IMR-90 (cell line): ENCODE results near the gene TNPO1. TPM values are rescaled to one million over a fixed set of nuclear protein-coding genes. Genes with fewer than 3 reads are reported as not detected.

Source experiments
- ATAC-seq: fragments of 200-7000 bp; cut with Tn5 transposase; 2 replicates; pipeline ENCODE4 v1.9.1; 2020; ENCODE audit warnings: low read depth, mild to moderate bottlenecking, moderate library complexity
- BruUV-seq: library from RNA; stranded (reverse); fragments of 400-500 nt; replicated peaks from 2 replicates; lab custom pipeline; 2021; lab: Mats Ljungman, UMichigan
- CTCF ChIA-PET: fragments of 300-600 bp; formaldehyde crosslinking; extraction: SDS; loops from one replicate; lab custom pipeline; 2021; ENCODE audit warnings: antibody characterized with exemption; lab: Yijun Ruan, JAX
- POLR2A ChIA-PET: fragments of 300-600 bp; sonication (Branson Sonifier 250); formaldehyde crosslinking; loops from one replicate; lab custom pipeline; 2022; ENCODE audit warnings: antibody characterized with exemption; ENCODE audit not compliant: unreplicated experiment; lab: Charles Lee
- DNase-seq: peaks from one replicate; pipeline ENCODE4 v3.0.0; 2013
- H2AFZ ChIP-seq: replicated peaks from 2 replicates; pipeline ENCODE3; 2013; ENCODE audit warnings: low read length, mild to moderate bottlenecking; ENCODE audit not compliant: poor library complexity
- H2AK5ac ChIP-seq: 2 replicates; pipeline ENCODE4 v1.6.1; 2013; ENCODE audit warnings: low read depth, low read length, inconsistent platforms
- H2AK9ac ChIP-seq: replicated peaks from 2 replicates; pipeline ENCODE3; 2013; ENCODE audit warnings: mild to moderate bottlenecking, low read depth, low read length, moderate library complexity; ENCODE audit not compliant: poor library complexity
- H2BK120ac ChIP-seq: 2 replicates; pipeline ENCODE4 v1.6.1; 2013; ENCODE audit warnings: low read depth, low read length, inconsistent platforms
- H2BK15ac ChIP-seq: 3 replicates; pipeline ENCODE4 v1.6.1; 2013; ENCODE audit warnings: low read depth, low read length, inconsistent platforms
- H2BK20ac ChIP-seq: 2 replicates; pipeline ENCODE4 v1.6.1; 2013; ENCODE audit warnings: low read depth, mild to moderate bottlenecking, inconsistent platforms, low read length, moderate library complexity
- H2BK5ac ChIP-seq: 2 replicates; pipeline ENCODE4 v1.6.1; 2013; ENCODE audit warnings: mild to moderate bottlenecking, low read depth, low read length, inconsistent platforms; ENCODE audit not compliant: poor library complexity, severe bottlenecking
- H3K14ac ChIP-seq: replicated peaks from 2 replicates; pipeline ENCODE4 v1.6.1; 2013; ENCODE audit warnings: low read depth, low read length, inconsistent platforms
- H3K18ac ChIP-seq: 2 replicates; pipeline ENCODE4 v1.6.1; 2013; ENCODE audit warnings: low read depth, low read length, control low read depth
- H3K23ac ChIP-seq: 2 replicates; pipeline ENCODE4 v1.6.1; 2013; ENCODE audit warnings: low read depth, low read length, inconsistent platforms
- H3K27ac ChIP-seq: 2 replicates; pipeline ENCODE4 v1.5.1; 2013; ENCODE audit warnings: mild to moderate bottlenecking, control low read depth, low read length; ENCODE audit not compliant: insufficient read depth
- H3K27me3 ChIP-seq: 2 replicates; pipeline ENCODE4 v1.6.1; 2013; ENCODE audit warnings: low read length; ENCODE audit not compliant: control insufficient read depth, insufficient read depth
- H3K36me3 ChIP-seq: 2 replicates; pipeline ENCODE4 v1.6.1; 2013; ENCODE audit warnings: low read length, mixed read lengths; ENCODE audit not compliant: control insufficient read depth, insufficient read depth
- H3K4ac ChIP-seq: 2 replicates; pipeline ENCODE4 v1.6.1; 2013; ENCODE audit warnings: low read depth, low read length, inconsistent platforms
- H3K4me1 ChIP-seq: 2 replicates; pipeline ENCODE4 v1.6.1; 2013; ENCODE audit warnings: low read length, mixed read lengths; ENCODE audit not compliant: control insufficient read depth, insufficient read depth
- H3K4me2 ChIP-seq: 2 replicates; pipeline ENCODE4 v1.6.1; 2013; ENCODE audit warnings: low read depth, mild to moderate bottlenecking, control low read depth, low read length, moderate library complexity
- H3K4me3 ChIP-seq: 2 replicates; pipeline ENCODE4 v1.5.1; 2013; ENCODE audit warnings: low read depth, mild to moderate bottlenecking, control low read depth, low read length, moderate library complexity; ENCODE audit not compliant: insufficient read depth
- H3K56ac ChIP-seq: 2 replicates; pipeline ENCODE4 v1.6.1; 2013; ENCODE audit warnings: low read length, inconsistent platforms; ENCODE audit not compliant: insufficient read depth; ENCODE audit errors: extremely low read depth
- H3K79me1 ChIP-seq, 2 experiments: 2 replicates each; pipeline ENCODE4 v1.6.1; 2013; ENCODE audit warnings: low read length in 2 of 2, inconsistent platforms in 1 of 2, low read depth in 1 of 2
- H3K9ac ChIP-seq: 2 replicates; pipeline ENCODE4 v1.6.1; 2013; ENCODE audit warnings: low read depth, low read length, control low read depth
- H3K9me1 ChIP-seq: 2 replicates; pipeline ENCODE4 v1.6.1; 2013; ENCODE audit warnings: low read length, inconsistent platforms; ENCODE audit not compliant: insufficient read depth
- H3K9me3 ChIP-seq: 2 replicates; pipeline ENCODE4 v1.6.1; 2013; ENCODE audit warnings: low read length; ENCODE audit not compliant: control insufficient read depth, insufficient read depth
- H4K20me1 ChIP-seq: 2 replicates; pipeline ENCODE4 v1.6.1; 2013; ENCODE audit warnings: low read length, inconsistent platforms; ENCODE audit not compliant: insufficient read depth
- H4K5ac ChIP-seq: 2 replicates; pipeline ENCODE4 v1.6.1; 2013; ENCODE audit warnings: mild to moderate bottlenecking, low read depth, low read length, control low read depth
- H4K8ac ChIP-seq, 2 experiments: 2 replicates each; pipeline ENCODE4 v1.6.1; 2013; ENCODE audit warnings: low read depth in 2 of 2, low read length in 2 of 2, control low read depth in 1 of 2, inconsistent platforms in 1 of 2
- H4K91ac ChIP-seq: 2 replicates; pipeline ENCODE4 v1.6.1; 2013; ENCODE audit warnings: low read depth, low read length, inconsistent platforms; ENCODE audit not compliant: insufficient read depth
- CEBPB ChIP-seq: IDR thresholded peaks from 2 replicates; pipeline ENCODE4 v1.6.1; 2012; ENCODE audit warnings: low read depth, low read length, improper control_type of control experiment
- CHD1 ChIP-seq: IDR thresholded peaks from 2 replicates; pipeline ENCODE4 v1.6.1; 2012; ENCODE audit warnings: low read depth, low read length, improper control_type of control experiment
- MAFK ChIP-seq: IDR thresholded peaks from 2 replicates; pipeline ENCODE4 v1.6.1; 2012; ENCODE audit warnings: low read depth, low read length, improper control_type of control experiment
- MXI1 ChIP-seq: IDR thresholded peaks from 2 replicates; pipeline ENCODE4 v1.6.1; 2012; ENCODE audit warnings: low read depth, mild to moderate bottlenecking, low read length, moderate library complexity, borderline replicate concordance
- NFE2L2 ChIP-seq: fragments of 150-350 bp; IDR thresholded peaks from 2 replicates; pipeline ENCODE4 v1.6.1; 2016; ENCODE audit warnings: low read depth, mild to moderate bottlenecking, low read length
- POLR2A ChIP-seq: IDR thresholded peaks from 2 replicates; pipeline ENCODE4 v1.6.1; 2012; ENCODE audit warnings: mild to moderate bottlenecking, low read depth, low read length
- RCOR1 ChIP-seq: IDR thresholded peaks from 2 replicates; pipeline ENCODE4 v1.6.1; 2012; ENCODE audit warnings: mild to moderate bottlenecking, low read length, improper control_type of control experiment; ENCODE audit not compliant: insufficient replicate concordance
- RFX5 ChIP-seq: IDR thresholded peaks from 2 replicates; pipeline ENCODE4 v1.8.0; 2012; ENCODE audit warnings: low read depth, mild to moderate bottlenecking, low read length, moderate library complexity
- WGBS, 2 experiments: methylation state at CpG; one replicate each; pipeline versions ENCODE4 v1.1.5 to v1.1.7; 2013; ENCODE audit warnings: missing lambda C conversion rate in 2 of 2; ENCODE audit not compliant: insufficient read length in 1 of 2; ENCODE audit errors: extremely low coverage in 2 of 2; 5-methylcytosine and 5-hydroxymethylcytosine counted together
- dilution Hi-C: fragments of 300-500 bp; cut with HindIII; formaldehyde crosslinking; loops from one replicate; pipeline ENCODE4 v1.14.3; 2018; ENCODE audit warnings: low sequenced_read_pairs; ENCODE audit not compliant: unreplicated experiment
- in situ Hi-C: fragments of 300-500 bp; cut with MboI; formaldehyde crosslinking; loops from 3 replicates; pipeline ENCODE4 v1.14.3; 2019; ENCODE audit warnings: low sequenced_read_pairs, inconsistent platforms, mixed read lengths
- intact Hi-C: fragments of 100-400 bp; cut with micrococcal nuclease; formaldehyde crosslinking; loops from 2 replicates; pipeline ENCODE4 v1.10.0; 2022
- polyA plus RNA-seq, 3 experiments: library from polyadenylated mRNA; depleted of rRNA; stranded (reverse); fragments of >200 nt; gene quantifications; 2 replicates each; pipeline ENCODE4 v1.2.3, GENCODE V29; 2012; ENCODE audit warnings: low replicate concordance in 1 of 3
- total RNA-seq: library from RNA; depleted of rRNA; stranded (reverse); fragments of >200 nt; gene quantifications from 2 replicates; pipeline ENCODE4 v1.2.3, GENCODE V29; 2012
- TF ChIP-seq, protein P1 (sequence below): fragments of 150-350 bp; IDR thresholded peaks from 2 replicates; pipeline ENCODE4 v1.6.1; 2017; ENCODE audit warnings: mild to moderate bottlenecking, antibody characterized with exemption, low read length, low read depth
- TF ChIP-seq, protein P2 (sequence below): conservative IDR thresholded peaks from 2 replicates; pipeline ENCODE4 v1.5.1; 2012; ENCODE audit warnings: mild to moderate bottlenecking, low read depth, low read length, improper control_type of control experiment
- TF ChIP-seq, protein P3 (sequence below): fragments of 150-350 bp; IDR thresholded peaks from 2 replicates; pipeline ENCODE4 v1.6.1; 2016; ENCODE audit warnings: low read depth, mild to moderate bottlenecking, low read length, moderate library complexity, borderline replicate concordance

TNPO1 gene
- total and polyA plus RNA-seq, 2 of the 4 experiments (the other 2 are of a cell fraction), result 45.5 to 400 TPM

DNA sequence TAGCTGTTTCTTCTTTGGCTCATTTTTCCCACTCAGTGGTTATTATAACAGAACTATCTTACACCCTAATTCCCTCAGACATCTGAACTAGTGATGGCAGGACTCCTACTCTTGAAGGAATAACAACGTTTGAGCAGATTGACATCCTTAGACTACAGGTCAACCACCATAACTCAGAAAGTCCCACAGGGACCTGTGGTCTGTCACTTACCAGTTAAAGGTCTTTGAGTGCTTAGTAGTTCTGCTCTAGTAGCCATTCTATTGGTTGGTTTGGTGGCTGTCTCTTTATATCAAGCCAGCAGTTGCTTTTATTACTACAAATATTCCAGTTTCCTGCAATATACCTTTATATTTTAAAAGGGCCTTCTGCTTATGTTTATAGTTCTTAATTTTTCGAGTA lies 72.1 kb downstream of the TNPO1 start:
- Histone ChIP-seq H3K4me3 (no peak overlapping the region), H4K5ac (no peak overlapping the region), H4K91ac (no peak overlapping the region), H3K9me3 (no peaks in the 10 kb centered on the region), H3K56ac (no peak overlapping the region), H2BK15ac (no peak overlapping the region), H4K20me1 (peaks cover 20% of the 10 kb centered on the region; the same call in 1 of the 2 replicates), H3K18ac (no peak overlapping the region), H2AK5ac (no peak overlapping the region), H2AK9ac (no peak overlapping the region), H2BK120ac (no peak overlapping the region), H2BK5ac (no peak overlapping the region), H4K8ac (no peak overlapping the region), H3K36me3 (peaks cover 54% of the 10 kb centered on the region), H3K27me3 (no peaks in the 10 kb centered on the region), H3K4me1 (no peaks in the 10 kb centered on the region; the same call in 1 of the 2 replicates), H3K9me1 (peaks cover 6% of the 10 kb centered on the region), H3K79me1 (peaks cover 37 to 55% of the 10 kb centered on the region in 2 experiments), H2BK20ac (no peak overlapping the region), H3K23ac (no peak overlapping the region), H3K27ac (no peak overlapping the region), H2AFZ (no peak overlapping the region), H3K4me2 (no peak overlapping the region), H3K4ac (no peak overlapping the region), H3K14ac (no peak overlapping the region), H3K9ac (no peak overlapping the region)
- no CpG with 5 or more reads among the region's 2 CpGs for WGBS, 2 experiments
- dilution Hi-C loops, result no loop called here
- ChIA-PET CTCF (no interaction called here), POLR2A (no interaction called here)
- in situ Hi-C loops, result no loop called here
- BruUV-seq, result no TSS peak
- intact Hi-C loops, result no loop called here
- DNase-seq (no peak), ATAC-seq (no peak)
- TF ChIP-seq NFE2L2 (no peak), POLR2A (no peak), MXI1 (no peak), MAFK (no peak), CEBPB (no peak), RCOR1 (no peak), RFX5 (no peak), CHD1 (no peak)
- TF ChIP-seq, protein P1, sequence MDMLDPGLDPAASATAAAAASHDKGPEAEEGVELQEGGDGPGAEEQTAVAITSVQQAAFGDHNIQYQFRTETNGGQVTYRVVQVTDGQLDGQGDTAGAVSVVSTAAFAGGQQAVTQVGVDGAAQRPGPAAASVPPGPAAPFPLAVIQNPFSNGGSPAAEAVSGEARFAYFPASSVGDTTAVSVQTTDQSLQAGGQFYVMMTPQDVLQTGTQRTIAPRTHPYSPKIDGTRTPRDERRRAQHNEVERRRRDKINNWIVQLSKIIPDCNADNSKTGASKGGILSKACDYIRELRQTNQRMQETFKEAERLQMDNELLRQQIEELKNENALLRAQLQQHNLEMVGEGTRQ, result no peak
- TF ChIP-seq, protein P2, sequence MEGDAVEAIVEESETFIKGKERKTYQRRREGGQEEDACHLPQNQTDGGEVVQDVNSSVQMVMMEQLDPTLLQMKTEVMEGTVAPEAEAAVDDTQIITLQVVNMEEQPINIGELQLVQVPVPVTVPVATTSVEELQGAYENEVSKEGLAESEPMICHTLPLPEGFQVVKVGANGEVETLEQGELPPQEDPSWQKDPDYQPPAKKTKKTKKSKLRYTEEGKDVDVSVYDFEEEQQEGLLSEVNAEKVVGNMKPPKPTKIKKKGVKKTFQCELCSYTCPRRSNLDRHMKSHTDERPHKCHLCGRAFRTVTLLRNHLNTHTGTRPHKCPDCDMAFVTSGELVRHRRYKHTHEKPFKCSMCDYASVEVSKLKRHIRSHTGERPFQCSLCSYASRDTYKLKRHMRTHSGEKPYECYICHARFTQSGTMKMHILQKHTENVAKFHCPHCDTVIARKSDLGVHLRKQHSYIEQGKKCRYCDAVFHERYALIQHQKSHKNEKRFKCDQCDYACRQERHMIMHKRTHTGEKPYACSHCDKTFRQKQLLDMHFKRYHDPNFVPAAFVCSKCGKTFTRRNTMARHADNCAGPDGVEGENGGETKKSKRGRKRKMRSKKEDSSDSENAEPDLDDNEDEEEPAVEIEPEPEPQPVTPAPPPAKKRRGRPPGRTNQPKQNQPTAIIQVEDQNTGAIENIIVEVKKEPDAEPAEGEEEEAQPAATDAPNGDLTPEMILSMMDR, result no peak
- TF ChIP-seq, protein P3, sequence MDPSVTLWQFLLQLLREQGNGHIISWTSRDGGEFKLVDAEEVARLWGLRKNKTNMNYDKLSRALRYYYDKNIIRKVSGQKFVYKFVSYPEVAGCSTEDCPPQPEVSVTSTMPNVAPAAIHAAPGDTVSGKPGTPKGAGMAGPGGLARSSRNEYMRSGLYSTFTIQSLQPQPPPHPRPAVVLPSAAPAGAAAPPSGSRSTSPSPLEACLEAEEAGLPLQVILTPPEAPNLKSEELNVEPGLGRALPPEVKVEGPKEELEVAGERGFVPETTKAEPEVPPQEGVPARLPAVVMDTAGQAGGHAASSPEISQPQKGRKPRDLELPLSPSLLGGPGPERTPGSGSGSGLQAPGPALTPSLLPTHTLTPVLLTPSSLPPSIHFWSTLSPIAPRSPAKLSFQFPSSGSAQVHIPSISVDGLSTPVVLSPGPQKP, result no peak
